Measurements from ENCODE around the gene C1orf116. TPM values are rescaled to one million over a fixed set of nuclear protein-coding genes. Genes with fewer than 3 reads are reported as not detected.

C1orf116 gene
- total RNA-seq, 1 experiment from 2014 or later, result 0.09 TPM

DNA sequence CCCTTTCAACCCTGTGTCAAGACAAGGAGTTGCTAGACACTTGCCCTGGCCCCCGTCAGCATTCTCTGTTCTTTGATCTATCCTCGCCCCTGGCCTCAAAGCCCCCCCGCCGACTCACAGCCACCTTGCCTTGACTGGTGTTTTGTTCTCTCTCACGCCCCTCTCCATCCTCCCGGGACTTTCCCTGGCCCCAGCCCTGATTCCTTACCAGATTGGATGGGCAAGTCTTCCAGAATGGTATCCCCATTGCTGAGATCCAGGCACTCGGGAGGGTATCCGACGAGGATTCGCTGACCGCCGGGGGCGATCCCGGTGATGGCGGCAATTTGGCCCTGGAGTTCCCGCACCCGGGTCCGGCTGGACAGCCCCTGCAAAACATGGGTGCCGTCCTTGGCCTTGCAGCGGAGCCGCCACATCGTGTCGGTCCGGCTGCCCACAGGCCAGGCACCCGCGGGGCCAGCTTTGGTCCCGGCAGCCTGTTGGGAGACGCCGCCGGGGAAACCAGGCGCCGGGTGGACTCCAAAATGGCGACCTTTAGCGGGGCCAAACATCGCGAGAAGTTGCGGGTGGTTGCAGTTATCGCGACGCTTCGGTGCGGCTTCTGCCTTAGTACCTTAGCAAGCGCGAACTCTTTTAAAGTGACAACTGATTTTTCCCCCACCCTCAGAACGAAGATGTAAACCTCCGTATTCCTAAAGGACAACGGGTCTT lies 18.1 kb upstream of the C1orf116 start:
- intact Hi-C loops (cut with micrococcal nuclease; ENCODE audit: unreplicated experiment), result no loop called here
- Histone ChIP-seq H3K27ac (ENCODE audit: low read depth, low read length, poor library complexity, severe bottlenecking) (peak overlapping the region; percentile 79), H3K9me3 (ENCODE audit: low read depth, low read length, poor library complexity, severe bottlenecking) (no peaks in the 10 kb centered on the region), H3K36me3 (ENCODE audit: insufficient read depth, low read length, poor library complexity, severe bottlenecking) (peaks cover 27% of the 10 kb centered on the region), H3K27me3 (replicated peaks; ENCODE audit: insufficient read depth, low read depth, low read length, poor library complexity) (no peaks in the 10 kb centered on the region), H3K4me1 (ENCODE audit: insufficient read depth, low read length, poor library complexity, severe bottlenecking) (peaks cover 18% of the 10 kb centered on the region), H3K4me3 (ENCODE audit: low read depth, low read length, poor library complexity, severe bottlenecking) (peak overlapping the region; percentile 82)
- DNase-seq (ENCODE audit: low spot score), result peak; percentile 95
- no TSS peak for BruUV-seq (replicated peaks)
- CTCF ChIA-PET, result no interaction called here
- no peak for TF ChIP-seq EZH2 (IDR thresholded peaks at IDR 0.05; ENCODE audit: borderline replicate concordance, low read depth, low read length, poor library complexity, severe bottlenecking)
- TF ChIP-seq, protein P1, sequence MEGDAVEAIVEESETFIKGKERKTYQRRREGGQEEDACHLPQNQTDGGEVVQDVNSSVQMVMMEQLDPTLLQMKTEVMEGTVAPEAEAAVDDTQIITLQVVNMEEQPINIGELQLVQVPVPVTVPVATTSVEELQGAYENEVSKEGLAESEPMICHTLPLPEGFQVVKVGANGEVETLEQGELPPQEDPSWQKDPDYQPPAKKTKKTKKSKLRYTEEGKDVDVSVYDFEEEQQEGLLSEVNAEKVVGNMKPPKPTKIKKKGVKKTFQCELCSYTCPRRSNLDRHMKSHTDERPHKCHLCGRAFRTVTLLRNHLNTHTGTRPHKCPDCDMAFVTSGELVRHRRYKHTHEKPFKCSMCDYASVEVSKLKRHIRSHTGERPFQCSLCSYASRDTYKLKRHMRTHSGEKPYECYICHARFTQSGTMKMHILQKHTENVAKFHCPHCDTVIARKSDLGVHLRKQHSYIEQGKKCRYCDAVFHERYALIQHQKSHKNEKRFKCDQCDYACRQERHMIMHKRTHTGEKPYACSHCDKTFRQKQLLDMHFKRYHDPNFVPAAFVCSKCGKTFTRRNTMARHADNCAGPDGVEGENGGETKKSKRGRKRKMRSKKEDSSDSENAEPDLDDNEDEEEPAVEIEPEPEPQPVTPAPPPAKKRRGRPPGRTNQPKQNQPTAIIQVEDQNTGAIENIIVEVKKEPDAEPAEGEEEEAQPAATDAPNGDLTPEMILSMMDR (conservative IDR thresholded peaks at IDR 0.05; ENCODE audit: low read depth, low read length), result no peak
- POLR2A ChIA-PET (ENCODE audit: low non-redundant PET), result no interaction called here

DNA sequence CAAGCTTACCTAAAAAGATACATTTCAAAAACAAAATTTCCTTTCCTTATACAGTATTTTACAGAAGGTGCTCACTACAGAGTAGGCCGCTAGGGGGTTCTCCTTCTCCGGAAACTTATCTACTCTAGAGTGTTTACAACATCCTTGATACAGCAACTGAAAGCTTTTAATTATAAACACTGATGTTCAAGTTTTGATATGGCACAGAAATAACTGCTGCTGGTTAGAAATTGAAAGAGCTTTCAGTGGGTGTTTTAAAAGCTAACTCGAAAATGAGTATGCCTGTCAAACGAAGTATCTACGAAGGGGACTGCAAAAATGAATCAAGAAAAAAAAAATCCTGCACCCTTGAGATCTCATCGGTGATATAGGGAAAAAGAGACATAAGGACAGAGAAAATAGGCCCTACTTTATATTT lies 17.4 kb upstream of the C1orf116 start:
- Histone ChIP-seq H3K27me3 (replicated peaks; ENCODE audit: insufficient read depth, low read depth, low read length, poor library complexity) (no peaks in the 10 kb centered on the region), H3K36me3 (ENCODE audit: insufficient read depth, low read length, poor library complexity, severe bottlenecking) (peaks cover 27% of the 10 kb centered on the region), H3K9me3 (ENCODE audit: low read depth, low read length, poor library complexity, severe bottlenecking) (no peaks in the 10 kb centered on the region), H3K4me1 (ENCODE audit: insufficient read depth, low read length, poor library complexity, severe bottlenecking) (peaks cover 18% of the 10 kb centered on the region), H3K27ac (ENCODE audit: low read depth, low read length, poor library complexity, severe bottlenecking) (peak overlapping the region; percentile 79), H3K4me3 (ENCODE audit: low read depth, low read length, poor library complexity, severe bottlenecking) (peak overlapping the region; percentile 82)
- BruUV-seq (replicated peaks), result no TSS peak
- peak; percentile 61 for DNase-seq (ENCODE audit: low spot score)
- intact Hi-C loops (cut with micrococcal nuclease; ENCODE audit: unreplicated experiment), result no loop called here
- ChIA-PET POLR2A (ENCODE audit: low non-redundant PET) (interaction anchor here (0.9 kb wide), 1 partner anchor 515 kb away, joined by 3 read pairs; no protein-coding TSS in a partner anchor), CTCF (no interaction called here)
- TF ChIP-seq, protein P1 (conservative IDR thresholded peaks at IDR 0.05; ENCODE audit: low read depth, low read length), result peak; percentile 89
- TF ChIP-seq EZH2 (IDR thresholded peaks at IDR 0.05; ENCODE audit: borderline replicate concordance, low read depth, low read length, poor library complexity, severe bottlenecking), result no peak

DNA sequence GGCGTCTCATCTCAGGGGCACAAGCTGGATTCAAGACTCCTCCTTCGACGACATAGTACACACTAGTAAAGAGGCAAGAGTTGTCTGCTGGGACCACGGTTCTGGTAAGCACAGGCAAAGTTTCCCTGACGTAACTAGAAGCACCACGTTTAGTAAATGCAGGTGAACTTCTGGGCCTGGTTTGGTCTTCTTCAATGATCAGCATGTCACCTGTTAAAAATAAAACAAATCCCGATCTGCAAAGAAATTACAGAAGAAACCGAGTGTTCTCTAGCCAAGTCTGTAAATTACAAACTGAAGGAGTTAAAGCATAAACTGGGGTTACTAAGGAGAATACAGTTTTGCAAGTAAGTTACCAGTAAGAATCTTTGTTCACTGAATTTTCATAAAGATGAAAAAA lies 17.0 kb upstream of the C1orf116 start:
- ChIA-PET POLR2A (ENCODE audit: low non-redundant PET) (interaction anchor here (0.9 kb wide), 1 partner anchor 514 kb away, joined by 3 read pairs; no protein-coding TSS in a partner anchor), CTCF (no interaction called here)
- Histone ChIP-seq H3K27ac (ENCODE audit: low read depth, low read length, poor library complexity, severe bottlenecking) (no peak overlapping the region), H3K4me3 (ENCODE audit: low read depth, low read length, poor library complexity, severe bottlenecking) (peak overlapping the region; percentile 82), H3K4me1 (ENCODE audit: insufficient read depth, low read length, poor library complexity, severe bottlenecking) (peaks cover 18% of the 10 kb centered on the region), H3K36me3 (ENCODE audit: insufficient read depth, low read length, poor library complexity, severe bottlenecking) (peaks cover 27% of the 10 kb centered on the region), H3K27me3 (replicated peaks; ENCODE audit: insufficient read depth, low read depth, low read length, poor library complexity) (no peaks in the 10 kb centered on the region), H3K9me3 (ENCODE audit: low read depth, low read length, poor library complexity, severe bottlenecking) (no peaks in the 10 kb centered on the region)
- TF ChIP-seq, protein P1 (conservative IDR thresholded peaks at IDR 0.05; ENCODE audit: low read depth, low read length), result no peak
- no peak for TF ChIP-seq EZH2 (IDR thresholded peaks at IDR 0.05; ENCODE audit: borderline replicate concordance, low read depth, low read length, poor library complexity, severe bottlenecking)
- no TSS peak for BruUV-seq (replicated peaks)
- no peak for DNase-seq (ENCODE audit: low spot score)
- intact Hi-C loops (cut with micrococcal nuclease; ENCODE audit: unreplicated experiment), result no loop called here

All from A673 (cell line).